HepG2 (cell line): ENCODE data around the gene ZBTB20.

Source experiments
- CTCF ChIP-seq: sonication (generic); formaldehyde crosslinking; IDR thresholded peaks from 2 replicates; pipeline ENCODE4 v1.5.0; 2020; ENCODE audit warnings: mild to moderate bottlenecking, missing genetic modification reagents, moderate library complexity
- GLI4 ChIP-seq: sonication (generic); formaldehyde crosslinking; IDR thresholded peaks from 2 replicates; pipeline ENCODE4 v1.5.1; 2020; ENCODE audit warnings: missing genetic modification reagents, mild to moderate bottlenecking, moderate library complexity, borderline replicate concordance
- MAX ChIP-seq: IDR thresholded peaks from 2 replicates; pipeline ENCODE4 v1.6.1; 2012; ENCODE audit warnings: inconsistent platforms
- TAF1 ChIP-seq: sonication (generic); formaldehyde crosslinking; IDR thresholded peaks from 2 replicates; pipeline ENCODE4 v1.4.0; 2020; ENCODE audit warnings: missing genetic modification reagents
- THAP7 ChIP-seq: sonication (generic); formaldehyde crosslinking; IDR thresholded peaks from 2 replicates; pipeline ENCODE4 v1.8.1; 2023; ENCODE audit warnings: mild to moderate bottlenecking, missing genetic modification reagents
- ZFP36 ChIP-seq: fragments of 150-350 bp; IDR thresholded peaks from 2 replicates; pipeline ENCODE4 v1.6.1; 2018; ENCODE audit warnings: borderline replicate concordance, low read length, low read depth; ENCODE audit not compliant: partially characterized antibody
- ZNF430 ChIP-seq: sonication (generic); formaldehyde crosslinking; IDR thresholded peaks from 2 replicates; pipeline ENCODE4 v1.9.0; 2021; ENCODE audit warnings: mild to moderate bottlenecking, missing genetic modification reagents
- ZNF644 ChIP-seq: IDR thresholded peaks from 2 replicates; pipeline ENCODE4 v1.6.1; 2016; ENCODE audit warnings: low read depth
- TF ChIP-seq, protein P1 (sequence below): sonication (generic); formaldehyde crosslinking; IDR thresholded peaks from 2 replicates; pipeline ENCODE4 v1.9.0; 2022; ENCODE audit warnings: missing genetic modification reagents, mild to moderate bottlenecking, borderline replicate concordance
- TF ChIP-seq, protein P2 (sequence below): sonication (generic); formaldehyde crosslinking; IDR thresholded peaks from 2 replicates; pipeline ENCODE4 v1.4.0; 2020; ENCODE audit warnings: missing genetic modification reagents, mild to moderate bottlenecking, borderline replicate concordance

DNA sequence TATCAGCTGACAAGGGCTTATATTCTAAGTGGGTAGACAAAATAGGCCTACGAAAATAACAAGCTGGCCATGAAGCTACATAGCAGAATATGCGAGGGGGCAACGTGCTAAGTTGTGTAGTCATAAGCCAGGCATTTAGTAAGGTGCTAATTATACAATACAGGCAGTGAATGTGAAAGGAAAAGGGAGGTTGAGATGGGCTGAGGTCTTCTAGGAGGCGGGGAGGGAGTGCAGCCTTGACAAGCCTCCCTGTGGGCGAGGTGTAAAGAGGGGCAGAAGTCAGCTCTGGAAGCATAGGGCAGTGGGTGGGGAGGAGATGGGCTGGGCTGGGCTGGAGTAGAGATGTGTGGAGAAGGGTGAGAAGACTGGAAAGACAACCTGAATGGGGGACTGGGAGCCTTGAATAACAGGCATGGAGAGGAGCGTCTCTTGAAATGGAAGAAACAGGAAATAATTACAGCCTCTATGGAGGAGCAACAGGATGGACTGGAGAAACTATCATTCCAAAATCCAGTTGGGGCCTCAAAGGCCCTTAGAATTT is 852.1 kb downstream of the ZBTB20 start:
- no peak for TF ChIP-seq GLI4
- TF ChIP-seq, protein P1, sequence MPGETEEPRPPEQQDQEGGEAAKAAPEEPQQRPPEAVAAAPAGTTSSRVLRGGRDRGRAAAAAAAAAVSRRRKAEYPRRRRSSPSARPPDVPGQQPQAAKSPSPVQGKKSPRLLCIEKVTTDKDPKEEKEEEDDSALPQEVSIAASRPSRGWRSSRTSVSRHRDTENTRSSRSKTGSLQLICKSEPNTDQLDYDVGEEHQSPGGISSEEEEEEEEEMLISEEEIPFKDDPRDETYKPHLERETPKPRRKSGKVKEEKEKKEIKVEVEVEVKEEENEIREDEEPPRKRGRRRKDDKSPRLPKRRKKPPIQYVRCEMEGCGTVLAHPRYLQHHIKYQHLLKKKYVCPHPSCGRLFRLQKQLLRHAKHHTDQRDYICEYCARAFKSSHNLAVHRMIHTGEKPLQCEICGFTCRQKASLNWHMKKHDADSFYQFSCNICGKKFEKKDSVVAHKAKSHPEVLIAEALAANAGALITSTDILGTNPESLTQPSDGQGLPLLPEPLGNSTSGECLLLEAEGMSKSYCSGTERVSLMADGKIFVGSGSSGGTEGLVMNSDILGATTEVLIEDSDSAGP, result no peak
- TF ChIP-seq CTCF (CRISPR knock-in tag), result no peak
- TF ChIP-seq THAP7 (CRISPR knock-in tag), result no peak
- TF ChIP-seq, protein P2, sequence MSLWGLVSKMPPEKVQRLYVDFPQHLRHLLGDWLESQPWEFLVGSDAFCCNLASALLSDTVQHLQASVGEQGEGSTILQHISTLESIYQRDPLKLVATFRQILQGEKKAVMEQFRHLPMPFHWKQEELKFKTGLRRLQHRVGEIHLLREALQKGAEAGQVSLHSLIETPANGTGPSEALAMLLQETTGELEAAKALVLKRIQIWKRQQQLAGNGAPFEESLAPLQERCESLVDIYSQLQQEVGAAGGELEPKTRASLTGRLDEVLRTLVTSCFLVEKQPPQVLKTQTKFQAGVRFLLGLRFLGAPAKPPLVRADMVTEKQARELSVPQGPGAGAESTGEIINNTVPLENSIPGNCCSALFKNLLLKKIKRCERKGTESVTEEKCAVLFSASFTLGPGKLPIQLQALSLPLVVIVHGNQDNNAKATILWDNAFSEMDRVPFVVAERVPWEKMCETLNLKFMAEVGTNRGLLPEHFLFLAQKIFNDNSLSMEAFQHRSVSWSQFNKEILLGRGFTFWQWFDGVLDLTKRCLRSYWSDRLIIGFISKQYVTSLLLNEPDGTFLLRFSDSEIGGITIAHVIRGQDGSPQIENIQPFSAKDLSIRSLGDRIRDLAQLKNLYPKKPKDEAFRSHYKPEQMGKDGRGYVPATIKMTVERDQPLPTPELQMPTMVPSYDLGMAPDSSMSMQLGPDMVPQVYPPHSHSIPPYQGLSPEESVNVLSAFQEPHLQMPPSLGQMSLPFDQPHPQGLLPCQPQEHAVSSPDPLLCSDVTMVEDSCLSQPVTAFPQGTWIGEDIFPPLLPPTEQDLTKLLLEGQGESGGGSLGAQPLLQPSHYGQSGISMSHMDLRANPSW (CRISPR knock-in tag), result no peak
- no peak for TF ChIP-seq ZNF644 (CRISPR knock-in tag)
- no peak for TF ChIP-seq ZFP36
- TF ChIP-seq MAX, result no peak
- TF ChIP-seq TAF1, result no peak
- no peak for TF ChIP-seq ZNF430 (CRISPR knock-in tag)
